IMR-90 (cell line): ENCODE results near the gene KCTD16. TPM values are rescaled to one million over a fixed set of nuclear protein-coding genes. Genes with fewer than 3 reads are reported as not detected.

Experiments
- ATAC-seq: fragments of 200-7000 bp; cut with Tn5 transposase; 2 replicates; pipeline ENCODE4 v1.9.1; 2020; ENCODE audit warnings: low read depth, mild to moderate bottlenecking, moderate library complexity
- BruUV-seq: library from RNA; stranded (reverse); fragments of 400-500 nt; replicated peaks from 2 replicates; lab custom pipeline; 2021; lab: Mats Ljungman, UMichigan
- CTCF ChIA-PET: fragments of 300-600 bp; formaldehyde crosslinking; extraction: SDS; loops from one replicate; lab custom pipeline; 2021; ENCODE audit warnings: antibody characterized with exemption; lab: Yijun Ruan, JAX
- POLR2A ChIA-PET: fragments of 300-600 bp; sonication (Branson Sonifier 250); formaldehyde crosslinking; loops from one replicate; lab custom pipeline; 2022; ENCODE audit warnings: antibody characterized with exemption; ENCODE audit not compliant: unreplicated experiment; lab: Charles Lee
- DNase-seq: peaks from one replicate; pipeline ENCODE4 v3.0.0; 2013
- H2AFZ ChIP-seq: replicated peaks from 2 replicates; pipeline ENCODE3; 2013; ENCODE audit warnings: low read length, mild to moderate bottlenecking; ENCODE audit not compliant: poor library complexity
- H2AK5ac ChIP-seq: 2 replicates; pipeline ENCODE4 v1.6.1; 2013; ENCODE audit warnings: low read depth, low read length, inconsistent platforms
- H2AK9ac ChIP-seq: replicated peaks from 2 replicates; pipeline ENCODE3; 2013; ENCODE audit warnings: mild to moderate bottlenecking, low read depth, low read length, moderate library complexity; ENCODE audit not compliant: poor library complexity
- H2BK120ac ChIP-seq: 2 replicates; pipeline ENCODE4 v1.6.1; 2013; ENCODE audit warnings: low read depth, low read length, inconsistent platforms
- H2BK15ac ChIP-seq: 3 replicates; pipeline ENCODE4 v1.6.1; 2013; ENCODE audit warnings: low read depth, low read length, inconsistent platforms
- H2BK20ac ChIP-seq: 2 replicates; pipeline ENCODE4 v1.6.1; 2013; ENCODE audit warnings: low read depth, mild to moderate bottlenecking, inconsistent platforms, low read length, moderate library complexity
- H2BK5ac ChIP-seq: 2 replicates; pipeline ENCODE4 v1.6.1; 2013; ENCODE audit warnings: mild to moderate bottlenecking, low read depth, low read length, inconsistent platforms; ENCODE audit not compliant: poor library complexity, severe bottlenecking
- H3K14ac ChIP-seq: replicated peaks from 2 replicates; pipeline ENCODE4 v1.6.1; 2013; ENCODE audit warnings: low read depth, low read length, inconsistent platforms
- H3K18ac ChIP-seq: 2 replicates; pipeline ENCODE4 v1.6.1; 2013; ENCODE audit warnings: low read depth, low read length, control low read depth
- H3K23ac ChIP-seq: 2 replicates; pipeline ENCODE4 v1.6.1; 2013; ENCODE audit warnings: low read depth, low read length, inconsistent platforms
- H3K27ac ChIP-seq: 2 replicates; pipeline ENCODE4 v1.5.1; 2013; ENCODE audit warnings: mild to moderate bottlenecking, control low read depth, low read length; ENCODE audit not compliant: insufficient read depth
- H3K27me3 ChIP-seq: 2 replicates; pipeline ENCODE4 v1.6.1; 2013; ENCODE audit warnings: low read length; ENCODE audit not compliant: control insufficient read depth, insufficient read depth
- H3K36me3 ChIP-seq: 2 replicates; pipeline ENCODE4 v1.6.1; 2013; ENCODE audit warnings: low read length, mixed read lengths; ENCODE audit not compliant: control insufficient read depth, insufficient read depth
- H3K4ac ChIP-seq: 2 replicates; pipeline ENCODE4 v1.6.1; 2013; ENCODE audit warnings: low read depth, low read length, inconsistent platforms
- H3K4me1 ChIP-seq: 2 replicates; pipeline ENCODE4 v1.6.1; 2013; ENCODE audit warnings: low read length, mixed read lengths; ENCODE audit not compliant: control insufficient read depth, insufficient read depth
- H3K4me2 ChIP-seq: 2 replicates; pipeline ENCODE4 v1.6.1; 2013; ENCODE audit warnings: low read depth, mild to moderate bottlenecking, control low read depth, low read length, moderate library complexity
- H3K4me3 ChIP-seq: 2 replicates; pipeline ENCODE4 v1.5.1; 2013; ENCODE audit warnings: low read depth, mild to moderate bottlenecking, control low read depth, low read length, moderate library complexity; ENCODE audit not compliant: insufficient read depth
- H3K56ac ChIP-seq: 2 replicates; pipeline ENCODE4 v1.6.1; 2013; ENCODE audit warnings: low read length, inconsistent platforms; ENCODE audit not compliant: insufficient read depth; ENCODE audit errors: extremely low read depth
- H3K79me1 ChIP-seq, 2 experiments: 2 replicates each; pipeline ENCODE4 v1.6.1; 2013; ENCODE audit warnings: low read length in 2 of 2, inconsistent platforms in 1 of 2, low read depth in 1 of 2
- H3K9ac ChIP-seq: 2 replicates; pipeline ENCODE4 v1.6.1; 2013; ENCODE audit warnings: low read depth, low read length, control low read depth
- H3K9me1 ChIP-seq: 2 replicates; pipeline ENCODE4 v1.6.1; 2013; ENCODE audit warnings: low read length, inconsistent platforms; ENCODE audit not compliant: insufficient read depth
- H3K9me3 ChIP-seq: 2 replicates; pipeline ENCODE4 v1.6.1; 2013; ENCODE audit warnings: low read length; ENCODE audit not compliant: control insufficient read depth, insufficient read depth
- H4K20me1 ChIP-seq: 2 replicates; pipeline ENCODE4 v1.6.1; 2013; ENCODE audit warnings: low read length, inconsistent platforms; ENCODE audit not compliant: insufficient read depth
- H4K5ac ChIP-seq: 2 replicates; pipeline ENCODE4 v1.6.1; 2013; ENCODE audit warnings: mild to moderate bottlenecking, low read depth, low read length, control low read depth
- H4K8ac ChIP-seq, 2 experiments: 2 replicates each; pipeline ENCODE4 v1.6.1; 2013; ENCODE audit warnings: low read depth in 2 of 2, low read length in 2 of 2, control low read depth in 1 of 2, inconsistent platforms in 1 of 2
- H4K91ac ChIP-seq: 2 replicates; pipeline ENCODE4 v1.6.1; 2013; ENCODE audit warnings: low read depth, low read length, inconsistent platforms; ENCODE audit not compliant: insufficient read depth
- BHLHE40 ChIP-seq: fragments of 150-350 bp; IDR thresholded peaks from 2 replicates; pipeline ENCODE4 v1.6.1; 2016; ENCODE audit warnings: mild to moderate bottlenecking, low read depth, low read length
- CEBPB ChIP-seq: IDR thresholded peaks from 2 replicates; pipeline ENCODE4 v1.6.1; 2012; ENCODE audit warnings: low read depth, low read length, improper control_type of control experiment
- CHD1 ChIP-seq: IDR thresholded peaks from 2 replicates; pipeline ENCODE4 v1.6.1; 2012; ENCODE audit warnings: low read depth, low read length, improper control_type of control experiment
- FOS ChIP-seq: fragments of 150-350 bp; IDR thresholded peaks from 2 replicates; pipeline ENCODE4 v1.6.1; 2016; ENCODE audit warnings: low read depth, low read length
- MAFK ChIP-seq: IDR thresholded peaks from 2 replicates; pipeline ENCODE4 v1.6.1; 2012; ENCODE audit warnings: low read depth, low read length, improper control_type of control experiment
- MAZ ChIP-seq: IDR thresholded peaks from 2 replicates; pipeline ENCODE4 v1.6.1; 2012; ENCODE audit warnings: low read depth, mild to moderate bottlenecking, low read length, improper control_type of control experiment, moderate library complexity, borderline replicate concordance
- MXI1 ChIP-seq: IDR thresholded peaks from 2 replicates; pipeline ENCODE4 v1.6.1; 2012; ENCODE audit warnings: low read depth, mild to moderate bottlenecking, low read length, moderate library complexity, borderline replicate concordance
- NFE2L2 ChIP-seq: fragments of 150-350 bp; IDR thresholded peaks from 2 replicates; pipeline ENCODE4 v1.6.1; 2016; ENCODE audit warnings: low read depth, mild to moderate bottlenecking, low read length
- POLR2A ChIP-seq: IDR thresholded peaks from 2 replicates; pipeline ENCODE4 v1.6.1; 2012; ENCODE audit warnings: mild to moderate bottlenecking, low read depth, low read length
- RAD21 ChIP-seq: IDR thresholded peaks from 2 replicates; pipeline ENCODE4 v1.6.1; 2012; ENCODE audit warnings: low read length, improper control_type of control experiment
- RCOR1 ChIP-seq: IDR thresholded peaks from 2 replicates; pipeline ENCODE4 v1.6.1; 2012; ENCODE audit warnings: mild to moderate bottlenecking, low read length, improper control_type of control experiment; ENCODE audit not compliant: insufficient replicate concordance
- RFX5 ChIP-seq: IDR thresholded peaks from 2 replicates; pipeline ENCODE4 v1.8.0; 2012; ENCODE audit warnings: low read depth, mild to moderate bottlenecking, low read length, moderate library complexity
- SMC3 ChIP-seq: fragments of 150-350 bp; IDR thresholded peaks from 2 replicates; pipeline ENCODE4 v1.6.1; 2016; ENCODE audit warnings: low read depth, mild to moderate bottlenecking, antibody characterized with exemption, low read length, moderate library complexity
- WGBS, 2 experiments: methylation state at CpG; one replicate each; pipeline versions ENCODE4 v1.1.5 to v1.1.7; 2013; ENCODE audit warnings: missing lambda C conversion rate in 2 of 2; ENCODE audit not compliant: insufficient read length in 1 of 2; ENCODE audit errors: extremely low coverage in 2 of 2; 5-methylcytosine and 5-hydroxymethylcytosine counted together
- dilution Hi-C: fragments of 300-500 bp; cut with HindIII; formaldehyde crosslinking; loops from one replicate; pipeline ENCODE4 v1.14.3; 2018; ENCODE audit warnings: low sequenced_read_pairs; ENCODE audit not compliant: unreplicated experiment
- in situ Hi-C: fragments of 300-500 bp; cut with MboI; formaldehyde crosslinking; loops from 3 replicates; pipeline ENCODE4 v1.14.3; 2019; ENCODE audit warnings: low sequenced_read_pairs, inconsistent platforms, mixed read lengths
- intact Hi-C: fragments of 100-400 bp; cut with micrococcal nuclease; formaldehyde crosslinking; loops from 2 replicates; pipeline ENCODE4 v1.10.0; 2022
- polyA plus RNA-seq, 3 experiments: library from polyadenylated mRNA; depleted of rRNA; stranded (reverse); fragments of >200 nt; gene quantifications; 2 replicates each; pipeline ENCODE4 v1.2.3, GENCODE V29; 2012; ENCODE audit warnings: low replicate concordance in 1 of 3
- total RNA-seq: library from RNA; depleted of rRNA; stranded (reverse); fragments of >200 nt; gene quantifications from 2 replicates; pipeline ENCODE4 v1.2.3, GENCODE V29; 2012
- TF ChIP-seq, protein P1 (sequence below): fragments of 150-350 bp; IDR thresholded peaks from 2 replicates; pipeline ENCODE4 v1.6.1; 2016; ENCODE audit warnings: low read depth, mild to moderate bottlenecking, low read length, moderate library complexity, borderline replicate concordance
- TF ChIP-seq, protein P2 (sequence below): fragments of 150-350 bp; IDR thresholded peaks from 2 replicates; pipeline ENCODE4 v1.6.1; 2017; ENCODE audit warnings: mild to moderate bottlenecking, antibody characterized with exemption, low read length, low read depth

KCTD16 gene
- total and polyA plus RNA-seq, 2 of the 4 experiments (the other 2 are of a cell fraction): 0.43 to 1.1 TPM

DNA sequence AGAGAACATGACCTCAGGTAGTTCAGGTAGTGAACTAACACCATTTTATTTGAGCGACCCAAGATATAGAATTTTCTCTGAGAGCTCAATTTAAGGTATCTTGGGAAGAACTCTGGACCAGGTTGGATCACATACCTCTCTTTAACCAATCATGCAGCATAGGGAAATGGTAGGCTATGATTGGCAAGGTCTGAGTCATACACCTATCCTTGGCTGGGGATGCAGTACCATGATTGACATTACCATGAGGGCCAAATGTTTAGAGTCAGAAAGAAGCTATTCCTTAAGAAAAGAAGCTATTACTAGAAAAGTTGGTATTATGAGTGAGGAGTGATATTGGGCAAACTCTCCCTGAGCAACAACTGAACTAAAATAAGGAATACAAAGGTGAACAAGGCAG is 258.7 kb downstream of the KCTD16 start:
- no peaks in the 10 kb centered on the region for H3K9me1 ChIP-seq
- no peaks in the 10 kb centered on the region for H3K9me3 ChIP-seq
- in situ Hi-C loops: no loop called here
- H2AK5ac ChIP-seq: no peak overlapping the region
- H2BK120ac ChIP-seq: no peak overlapping the region
- H3K4me1 ChIP-seq: no peaks in the 10 kb centered on the region
- no peak overlapping the region for H2AFZ ChIP-seq
- no peak overlapping the region for H4K8ac ChIP-seq
- H3K18ac ChIP-seq: no peak overlapping the region
- no peak overlapping the region for H2BK5ac ChIP-seq
- ATAC-seq (no peak), DNase-seq (no peak)
- no peak overlapping the region for H3K4ac ChIP-seq
- H2AK9ac ChIP-seq: no peak overlapping the region
- TF ChIP-seq MAFK (no peak), CEBPB (no peak), MAZ (no peak), RCOR1 (no peak), FOS (no peak), SMC3 (no peak), RAD21 (no peak), NFE2L2 (no peak), BHLHE40 (no peak), CHD1 (no peak), POLR2A (no peak), RFX5 (no peak), MXI1 (no peak)
- TF ChIP-seq, protein P1, sequence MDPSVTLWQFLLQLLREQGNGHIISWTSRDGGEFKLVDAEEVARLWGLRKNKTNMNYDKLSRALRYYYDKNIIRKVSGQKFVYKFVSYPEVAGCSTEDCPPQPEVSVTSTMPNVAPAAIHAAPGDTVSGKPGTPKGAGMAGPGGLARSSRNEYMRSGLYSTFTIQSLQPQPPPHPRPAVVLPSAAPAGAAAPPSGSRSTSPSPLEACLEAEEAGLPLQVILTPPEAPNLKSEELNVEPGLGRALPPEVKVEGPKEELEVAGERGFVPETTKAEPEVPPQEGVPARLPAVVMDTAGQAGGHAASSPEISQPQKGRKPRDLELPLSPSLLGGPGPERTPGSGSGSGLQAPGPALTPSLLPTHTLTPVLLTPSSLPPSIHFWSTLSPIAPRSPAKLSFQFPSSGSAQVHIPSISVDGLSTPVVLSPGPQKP: no peak
- TF ChIP-seq, protein P2, sequence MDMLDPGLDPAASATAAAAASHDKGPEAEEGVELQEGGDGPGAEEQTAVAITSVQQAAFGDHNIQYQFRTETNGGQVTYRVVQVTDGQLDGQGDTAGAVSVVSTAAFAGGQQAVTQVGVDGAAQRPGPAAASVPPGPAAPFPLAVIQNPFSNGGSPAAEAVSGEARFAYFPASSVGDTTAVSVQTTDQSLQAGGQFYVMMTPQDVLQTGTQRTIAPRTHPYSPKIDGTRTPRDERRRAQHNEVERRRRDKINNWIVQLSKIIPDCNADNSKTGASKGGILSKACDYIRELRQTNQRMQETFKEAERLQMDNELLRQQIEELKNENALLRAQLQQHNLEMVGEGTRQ: no peak
- POLR2A ChIA-PET: no interaction called here
- WGBS, 2 experiments: no CpG with 5 or more reads among the region's 1 CpG
- no peak overlapping the region for H4K5ac ChIP-seq
- H3K14ac ChIP-seq: no peak overlapping the region
- intact Hi-C loops: no loop called here
- no peaks in the 10 kb centered on the region for H3K36me3 ChIP-seq
- no peak overlapping the region for H4K91ac ChIP-seq
- no peak overlapping the region for H3K4me2 ChIP-seq
- H3K4me3 ChIP-seq: no peak overlapping the region
- no peak overlapping the region for H3K9ac ChIP-seq
- no peak overlapping the region for H3K56ac ChIP-seq
- CTCF ChIA-PET: no interaction called here
- dilution Hi-C loops: no loop called here
- H3K27ac ChIP-seq: no peak overlapping the region
- BruUV-seq: no TSS peak
- no peak overlapping the region for H3K23ac ChIP-seq
- H2BK15ac ChIP-seq: no peak overlapping the region
- no peaks in the 10 kb centered on the region for H3K27me3 ChIP-seq
- H2BK20ac ChIP-seq: no peak overlapping the region
- no peaks in the 10 kb centered on the region for H3K79me1 ChIP-seq
- no peaks in the 10 kb centered on the region for H4K20me1 ChIP-seq
